ENCODE data around the gene APOBEC2.

GRCh38 chr6:41090841-41091761, 38.1 kb downstream of the APOBEC2 start:
- TF ChIP-seq CTCF (IDR thresholded peaks at IDR 0.05; ENCODE audit: borderline replicate concordance, extremely low read depth, low read length, poor library complexity, severe bottlenecking) (no peak), EZH2 (IDR thresholded peaks at IDR 0.05; ENCODE audit: borderline replicate concordance, low read depth, low read length, severe bottlenecking) (no peak)
